ENCODE measurements around the gene NEUROG2.

DNA sequence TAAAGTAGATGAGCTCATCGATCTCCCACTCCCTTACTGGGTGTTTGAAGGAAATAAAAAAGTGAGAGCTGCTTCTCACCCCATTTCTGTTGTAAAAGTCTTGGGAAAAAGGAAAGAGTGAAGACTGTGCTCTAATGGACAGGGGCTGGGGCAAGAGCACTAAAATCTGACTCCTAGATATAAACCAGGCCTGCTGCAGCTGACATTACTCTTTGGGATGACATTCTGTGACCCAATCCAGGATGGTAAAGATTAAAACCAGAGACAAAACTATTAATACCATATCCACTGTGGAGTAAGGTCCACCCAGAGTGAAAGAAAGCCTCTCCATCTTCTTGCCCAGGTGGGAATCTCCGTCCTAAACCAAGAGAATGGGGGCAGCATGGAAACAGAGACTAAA is 20.1 kb upstream of the NEUROG2 start:
- TF ChIP-seq, protein P1, sequence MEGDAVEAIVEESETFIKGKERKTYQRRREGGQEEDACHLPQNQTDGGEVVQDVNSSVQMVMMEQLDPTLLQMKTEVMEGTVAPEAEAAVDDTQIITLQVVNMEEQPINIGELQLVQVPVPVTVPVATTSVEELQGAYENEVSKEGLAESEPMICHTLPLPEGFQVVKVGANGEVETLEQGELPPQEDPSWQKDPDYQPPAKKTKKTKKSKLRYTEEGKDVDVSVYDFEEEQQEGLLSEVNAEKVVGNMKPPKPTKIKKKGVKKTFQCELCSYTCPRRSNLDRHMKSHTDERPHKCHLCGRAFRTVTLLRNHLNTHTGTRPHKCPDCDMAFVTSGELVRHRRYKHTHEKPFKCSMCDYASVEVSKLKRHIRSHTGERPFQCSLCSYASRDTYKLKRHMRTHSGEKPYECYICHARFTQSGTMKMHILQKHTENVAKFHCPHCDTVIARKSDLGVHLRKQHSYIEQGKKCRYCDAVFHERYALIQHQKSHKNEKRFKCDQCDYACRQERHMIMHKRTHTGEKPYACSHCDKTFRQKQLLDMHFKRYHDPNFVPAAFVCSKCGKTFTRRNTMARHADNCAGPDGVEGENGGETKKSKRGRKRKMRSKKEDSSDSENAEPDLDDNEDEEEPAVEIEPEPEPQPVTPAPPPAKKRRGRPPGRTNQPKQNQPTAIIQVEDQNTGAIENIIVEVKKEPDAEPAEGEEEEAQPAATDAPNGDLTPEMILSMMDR (conservative IDR thresholded peaks at IDR 0.05; ENCODE audit: low read depth, low read length), result no peak
- TF ChIP-seq EZH2 (IDR thresholded peaks at IDR 0.05; ENCODE audit: low read length, unreplicated experiment), result no peak
